GM19025 (cell line): ENCODE data around the gene IRX1.

Source experiments
- ATAC-seq: cut with Tn5 transposase; IDR thresholded peaks from one replicate; pipeline ENCODE4 v1.9.1; 2021; ENCODE audit warnings: mild to moderate bottlenecking, low read depth, moderate library complexity; ENCODE audit not compliant: unreplicated experiment

Gene IRX1

DNA sequence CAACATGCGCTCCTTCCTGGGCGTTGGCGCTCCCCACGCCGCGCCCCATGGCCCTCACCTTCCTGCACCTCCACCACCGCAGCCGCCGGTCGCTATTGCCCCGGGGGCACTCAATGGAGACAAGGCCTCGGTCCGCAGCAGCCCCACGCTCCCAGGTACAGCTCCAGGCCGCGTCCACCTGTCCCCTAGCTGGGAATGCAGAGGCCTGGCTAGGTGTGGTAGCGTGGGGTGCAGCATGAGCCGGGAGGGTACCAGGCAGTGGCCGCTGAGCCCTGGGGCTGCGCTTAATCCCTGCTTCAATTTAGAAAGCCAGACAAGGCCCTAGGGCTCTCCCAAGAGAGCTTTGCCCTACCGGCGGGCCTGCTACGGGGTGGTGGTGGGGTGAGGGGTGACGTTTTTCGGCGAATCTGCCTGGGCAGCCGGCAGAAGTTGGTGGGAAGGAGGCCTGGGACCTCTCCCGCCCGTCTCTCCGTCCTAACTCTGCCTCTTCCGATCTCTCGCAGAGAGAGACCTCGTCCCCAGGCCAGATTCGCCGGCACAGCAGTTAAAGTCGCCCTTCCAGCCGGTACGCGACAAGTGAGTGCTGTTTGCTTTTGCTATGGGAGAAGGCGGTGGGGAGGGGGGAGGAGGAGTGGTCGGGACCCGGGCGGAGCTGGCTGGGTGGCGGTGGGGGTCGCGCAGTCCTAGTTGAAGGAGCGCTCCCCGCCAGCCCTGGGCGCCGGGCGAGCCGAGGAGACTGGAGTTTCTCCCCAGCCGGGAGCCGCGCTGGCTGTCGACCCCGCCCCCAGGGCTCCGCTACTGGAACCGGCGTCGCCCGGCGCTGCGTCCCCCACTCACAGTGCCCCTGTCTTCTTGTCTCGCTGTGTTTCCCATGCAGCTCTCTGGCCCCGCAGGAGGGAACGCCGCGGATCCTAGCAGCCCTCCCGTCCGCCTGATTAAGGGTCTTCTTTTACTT lies 4.8 kb downstream of the IRX1 start:
- no peak for ATAC-seq

DNA sequence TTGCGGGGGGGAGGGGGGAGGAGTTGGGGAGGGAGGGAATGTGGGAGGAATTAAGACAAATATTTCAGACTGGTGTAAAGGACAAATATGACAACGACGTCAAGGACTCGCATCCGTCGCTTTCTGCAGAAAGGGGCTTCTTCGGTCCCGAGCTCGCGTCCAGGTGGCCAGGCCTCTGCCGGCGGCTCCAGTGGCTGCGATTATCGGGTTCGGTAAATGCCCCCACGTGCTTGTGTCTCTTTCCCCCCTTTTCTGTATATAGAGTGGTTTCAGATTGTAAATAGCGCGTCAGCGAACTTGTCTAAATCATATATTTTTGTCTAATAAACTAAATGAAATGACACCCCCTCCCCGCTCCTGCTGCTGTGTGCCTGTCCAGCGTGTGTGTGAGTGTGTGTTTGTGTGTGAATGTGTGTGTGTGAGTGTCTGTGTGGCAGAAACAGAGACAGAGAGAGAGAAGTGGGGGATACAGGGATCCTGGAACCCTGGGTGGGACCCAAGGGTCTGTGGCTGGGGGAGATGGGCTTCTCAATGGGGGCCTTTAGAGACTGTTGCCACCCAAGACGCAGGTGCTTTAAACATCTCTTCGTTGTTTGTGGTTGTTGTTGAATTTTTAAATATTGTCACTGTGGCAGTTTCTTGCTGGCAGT lies 5.6 kb downstream of the IRX1 start:
- ATAC-seq = no peak

DNA sequence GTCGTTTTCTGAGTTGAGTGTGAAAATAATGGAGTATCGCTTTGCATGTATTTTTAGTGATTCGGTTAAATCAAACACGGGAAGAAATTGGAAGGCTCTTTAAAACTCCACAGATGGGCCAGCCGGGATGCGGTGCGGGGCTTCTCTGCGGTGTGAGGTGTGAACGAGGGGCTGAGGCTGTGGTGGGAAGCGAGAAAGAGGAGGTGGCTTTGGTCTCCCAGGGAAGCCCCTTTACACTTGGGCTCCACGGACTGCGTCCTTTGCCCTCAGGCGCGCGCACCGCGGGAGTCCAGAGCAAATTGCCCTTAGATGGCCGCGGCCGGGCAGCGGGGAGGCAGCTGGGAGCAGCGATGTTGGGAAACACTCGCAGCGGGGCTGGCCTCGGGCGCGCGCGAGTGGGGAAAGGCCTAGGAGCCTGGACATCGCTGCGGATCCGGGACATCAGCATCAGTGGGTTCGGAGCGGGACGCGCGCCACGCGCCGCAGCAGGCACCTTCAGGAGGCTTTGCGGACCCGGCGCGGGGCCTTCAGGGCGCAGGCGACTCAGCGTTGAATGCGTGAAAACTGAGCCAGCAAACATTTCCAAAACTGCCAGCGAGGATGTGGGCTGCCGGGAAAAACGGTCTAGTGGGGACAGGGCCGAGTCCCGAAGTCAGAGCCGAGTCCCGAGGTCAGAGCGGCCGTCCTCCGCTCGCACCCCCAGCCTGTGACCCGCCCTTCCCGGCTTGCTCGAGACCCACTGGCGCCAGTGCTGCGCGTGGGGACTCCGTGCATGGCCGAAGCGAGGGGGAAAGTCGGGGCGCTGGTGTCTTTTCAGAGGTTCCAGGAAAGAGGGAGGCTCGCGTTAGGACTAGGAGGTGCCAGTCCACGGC lies 6.5 kb downstream of the IRX1 start:
- ATAC-seq = no peak

DNA sequence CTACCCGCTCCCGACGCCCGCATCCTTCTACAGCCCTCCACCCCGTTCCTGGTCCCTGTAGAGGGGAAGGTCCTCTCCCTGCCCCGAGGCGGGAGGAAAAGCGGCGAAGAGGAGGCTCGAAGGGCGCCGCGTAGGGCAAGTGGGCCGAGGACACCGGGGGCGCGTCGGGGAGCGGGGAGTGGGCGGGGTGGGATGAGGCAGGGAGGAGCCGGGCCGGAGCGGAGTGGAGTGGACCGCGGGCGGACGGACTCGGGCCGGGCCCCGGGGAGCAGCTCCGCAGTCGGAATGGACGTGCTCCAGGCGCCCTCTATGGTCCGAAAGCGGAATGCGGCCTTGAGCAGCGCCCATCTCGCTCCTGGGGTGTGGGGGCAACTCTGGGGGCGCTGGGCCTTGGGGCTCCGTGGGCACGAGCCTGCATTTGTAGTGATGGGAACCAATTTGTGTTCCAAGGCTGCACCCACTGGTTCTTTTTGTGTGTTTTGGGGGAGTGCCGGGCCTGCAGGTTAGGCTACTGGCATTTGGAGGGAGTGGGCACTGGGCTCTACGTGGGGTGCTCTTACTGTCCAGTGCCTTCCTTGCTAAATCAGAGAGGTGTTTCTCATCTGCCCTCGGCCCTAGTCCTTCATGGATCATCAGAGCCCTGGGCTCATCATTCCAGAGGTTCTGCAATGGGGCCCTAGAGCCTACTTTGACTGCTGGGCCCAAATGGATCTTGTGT lies 7.3 kb downstream of the IRX1 start:
- ATAC-seq = no peak

DNA sequence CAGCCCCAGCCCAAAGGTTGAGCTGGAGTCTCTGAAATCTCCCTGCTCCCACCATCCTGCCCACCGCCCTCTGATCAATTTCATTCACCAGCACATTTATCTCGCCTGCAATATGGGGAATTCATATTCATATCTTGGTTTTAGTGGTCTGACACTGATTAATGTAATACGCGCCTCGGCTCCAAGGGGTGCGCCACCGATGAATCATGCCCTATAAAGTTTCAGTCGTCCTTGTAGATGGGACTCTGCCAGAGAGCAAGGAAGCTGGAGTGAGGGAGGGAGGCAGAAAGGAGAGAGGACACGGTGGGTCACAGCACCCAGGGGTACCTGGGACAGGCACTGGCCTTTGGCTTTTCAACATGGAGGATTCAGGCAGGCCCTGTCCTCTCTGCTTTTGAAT lies 8.9 kb downstream of the IRX1 start:
- ATAC-seq = no peak

DNA sequence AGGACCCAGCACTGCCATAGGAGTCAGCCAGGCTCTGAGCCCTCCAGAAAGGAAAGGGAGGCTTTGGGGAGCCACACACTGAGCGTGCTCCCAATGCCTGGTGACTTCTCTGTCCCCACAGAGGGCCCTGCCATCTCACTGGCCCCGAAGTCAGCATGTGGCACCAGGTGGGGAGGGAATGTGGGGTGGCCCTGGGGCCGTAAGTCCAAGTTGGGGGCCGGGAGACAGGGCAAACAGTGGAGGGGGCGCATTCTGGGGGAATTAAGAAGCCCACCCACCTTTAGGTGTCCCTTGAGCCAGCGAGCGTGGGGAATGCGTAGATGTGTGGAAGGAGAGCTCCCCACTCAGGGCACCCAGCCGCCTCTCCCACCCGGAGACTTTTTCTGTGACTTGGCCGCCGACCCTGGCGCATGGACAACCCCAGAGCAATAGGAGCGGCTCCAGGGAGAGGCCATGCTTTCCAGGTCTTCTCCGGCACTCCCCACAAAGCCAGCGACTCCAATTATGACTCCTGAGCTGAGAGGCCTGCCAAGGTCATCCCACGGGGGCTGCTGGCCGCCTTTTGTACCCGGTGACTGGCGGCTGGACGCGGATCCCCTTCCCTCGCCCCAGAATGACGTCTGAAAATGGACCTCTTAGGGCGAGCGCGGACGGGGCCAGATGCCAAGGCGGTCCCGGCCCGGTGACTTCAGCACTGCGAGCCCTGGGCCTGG lies 9.8 kb downstream of the IRX1 start:
- no peak for ATAC-seq

DNA sequence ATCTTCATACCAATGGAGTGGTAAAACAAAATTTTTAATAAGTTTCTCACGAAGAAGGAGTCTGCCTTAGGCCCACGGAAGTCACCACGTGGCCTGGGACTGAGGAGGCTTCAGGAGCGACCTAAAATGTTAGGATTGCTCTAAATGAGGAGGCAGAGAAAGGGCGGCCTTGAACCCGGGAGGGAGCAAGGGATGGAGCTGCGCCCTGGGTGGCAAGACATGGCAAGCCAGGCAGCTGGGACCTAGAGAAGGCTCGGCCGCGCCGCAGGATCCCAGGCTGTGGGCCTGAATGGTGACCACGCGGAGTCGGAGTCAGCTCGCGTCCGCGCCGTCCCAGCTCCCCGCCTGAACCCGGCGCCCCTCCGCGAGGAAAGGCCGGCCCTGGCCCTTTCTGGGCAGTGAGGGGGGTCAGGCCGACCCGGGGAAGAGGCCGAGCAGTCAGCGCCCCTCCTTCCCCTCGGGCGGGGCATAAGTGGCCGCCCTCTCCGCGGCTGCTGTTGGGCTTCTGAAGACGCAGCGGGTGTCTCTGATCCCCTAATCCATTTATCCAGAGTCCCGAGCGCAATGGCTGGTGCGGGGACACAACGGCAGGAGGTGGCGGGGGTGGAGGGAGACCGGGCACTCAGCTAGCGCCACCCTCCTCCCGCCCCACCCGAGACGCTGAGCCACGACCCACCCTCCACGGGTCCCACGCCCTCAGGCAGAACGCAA lies 10.6 kb downstream of the IRX1 start:
- ATAC-seq = no peak

DNA sequence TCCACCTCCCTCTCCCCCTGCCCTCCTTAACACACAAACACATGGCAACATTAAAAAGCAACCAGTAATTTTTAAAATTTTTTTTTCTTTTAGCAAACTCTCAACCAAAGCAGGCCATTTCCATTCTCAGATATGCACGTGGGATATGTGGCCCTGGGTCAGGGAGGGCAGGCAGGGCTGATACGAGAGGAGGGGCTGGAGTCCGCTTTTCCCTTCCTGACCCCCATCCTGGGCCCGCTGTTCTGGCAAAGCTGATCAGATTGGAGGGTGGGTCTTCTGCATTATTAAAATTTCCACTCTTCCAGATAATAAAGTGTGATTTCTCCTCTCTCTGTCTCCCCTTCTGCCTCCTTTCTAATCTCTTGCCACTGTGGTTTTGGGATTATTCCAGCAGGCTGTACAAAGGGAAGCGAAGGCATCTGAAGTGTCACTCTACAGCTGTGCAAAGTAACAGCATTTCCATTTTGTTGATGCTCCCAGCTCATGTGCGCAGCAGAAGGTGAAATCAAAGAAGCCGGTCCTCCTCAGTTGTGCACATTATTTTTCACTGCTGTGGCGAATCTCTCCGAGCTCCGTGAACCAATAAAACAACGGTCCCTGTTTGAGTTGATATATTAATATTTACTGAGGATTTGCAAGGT lies 12.0 kb downstream of the IRX1 start:
- ATAC-seq = no peak

DNA sequence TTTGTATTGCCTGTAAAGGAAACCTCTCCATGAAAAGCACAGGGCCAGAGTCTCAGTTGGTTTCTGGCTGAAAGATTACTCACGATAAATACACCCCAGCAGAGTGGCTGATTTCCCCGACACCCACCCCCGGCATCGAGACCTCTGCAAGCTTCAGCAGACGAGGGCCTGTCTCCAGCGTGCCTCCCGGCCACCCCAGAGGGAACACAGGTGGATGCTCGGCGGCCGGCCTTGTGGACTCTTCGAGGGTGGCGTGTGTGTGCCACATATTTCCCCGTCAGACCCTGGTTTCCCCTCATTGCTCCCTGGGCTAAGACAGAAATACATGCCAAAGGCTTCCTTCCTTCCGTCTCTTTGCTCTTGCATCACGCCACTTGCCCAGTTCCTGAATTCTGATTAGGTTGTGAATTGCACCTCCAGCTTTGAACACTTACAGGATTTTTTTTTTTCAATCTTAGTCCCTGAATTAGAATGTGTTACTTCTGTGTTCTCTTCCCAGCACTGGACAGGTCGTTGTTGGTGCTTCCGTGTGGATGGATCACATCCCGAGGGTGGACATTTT lies 13.6 kb downstream of the IRX1 start:
- no peak for ATAC-seq

DNA sequence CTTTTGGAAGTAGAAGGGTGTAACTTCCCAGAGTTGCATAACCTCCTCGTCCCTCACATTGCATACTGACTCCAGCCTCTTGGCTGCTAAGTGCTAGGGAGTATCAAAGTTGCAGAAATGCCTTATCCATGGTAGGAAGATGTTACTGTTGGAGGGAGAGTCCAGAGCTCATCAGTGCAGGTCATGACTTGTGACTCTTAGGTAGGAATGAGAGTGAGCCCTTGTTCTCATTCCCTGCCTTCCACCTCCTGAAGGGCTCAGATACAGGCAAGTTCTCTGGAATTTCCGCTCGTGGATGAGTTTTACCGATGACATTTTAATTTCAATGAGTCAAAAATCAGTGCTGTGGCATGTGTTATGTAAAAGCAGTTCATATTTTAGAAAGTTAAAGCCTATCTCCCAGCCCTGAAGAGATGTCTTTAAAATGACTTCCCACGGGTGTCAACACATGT lies 17.0 kb downstream of the IRX1 start:
- no peak for ATAC-seq

DNA sequence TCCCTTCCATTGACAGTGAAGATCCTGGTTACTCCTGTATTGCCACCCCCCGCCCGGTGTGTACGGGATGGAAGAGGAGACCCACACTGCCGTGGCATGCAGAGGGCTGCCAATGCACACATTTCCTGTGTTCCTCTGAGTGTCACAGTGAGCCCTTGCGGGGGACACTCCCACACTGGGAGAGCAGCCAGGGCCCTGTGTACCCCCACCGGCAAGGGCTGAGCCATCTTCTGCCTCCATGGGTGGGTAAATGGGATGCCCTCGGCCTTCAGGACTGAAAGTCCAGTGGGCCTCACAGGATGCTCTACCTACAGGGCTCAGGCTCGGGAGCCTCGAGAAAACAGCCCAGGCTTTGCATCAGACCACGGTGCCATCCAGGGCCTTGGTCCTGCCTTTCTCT lies 18.1 kb downstream of the IRX1 start:
- no peak for ATAC-seq

DNA sequence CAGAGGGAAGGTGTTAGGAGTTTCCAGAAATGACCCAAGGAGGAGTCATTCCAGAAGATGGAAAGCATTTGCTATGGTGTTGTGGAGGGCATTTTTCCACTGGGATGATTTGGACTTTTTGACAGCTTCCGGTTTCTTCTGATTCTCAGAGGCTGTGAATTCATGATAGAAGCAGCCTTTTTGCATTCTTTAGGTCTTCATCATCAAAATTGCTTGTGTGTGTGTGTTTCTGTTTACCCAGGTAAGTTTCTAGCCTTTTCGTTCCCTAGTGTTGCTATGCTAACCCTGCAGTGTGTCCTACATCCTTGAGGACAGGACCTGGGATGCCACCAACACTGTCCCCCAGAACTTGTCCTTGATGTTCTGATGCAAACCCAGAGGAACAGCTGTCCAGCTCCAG lies 19.6 kb downstream of the IRX1 start:
- ATAC-seq = no peak

DNA sequence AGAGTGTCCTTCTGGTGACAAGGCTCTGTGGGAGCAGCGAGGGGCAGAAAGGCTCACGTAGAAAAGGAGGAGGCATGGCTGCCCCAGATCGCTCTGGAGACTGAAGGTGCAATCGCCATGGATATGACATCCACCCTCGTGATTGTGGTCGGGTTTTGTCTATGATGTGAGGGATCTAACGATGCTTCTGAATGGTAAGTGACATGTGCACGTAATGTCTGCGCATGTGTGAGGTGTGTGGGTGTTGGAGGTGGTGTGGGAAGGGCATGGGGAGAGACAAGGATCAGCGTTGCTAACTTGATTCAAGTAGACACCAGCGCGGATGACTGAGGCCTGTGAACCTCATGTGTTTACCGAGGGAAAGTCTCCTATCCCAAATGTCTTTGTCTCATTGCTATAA lies 20.2 kb downstream of the IRX1 start:
- ATAC-seq = no peak

DNA sequence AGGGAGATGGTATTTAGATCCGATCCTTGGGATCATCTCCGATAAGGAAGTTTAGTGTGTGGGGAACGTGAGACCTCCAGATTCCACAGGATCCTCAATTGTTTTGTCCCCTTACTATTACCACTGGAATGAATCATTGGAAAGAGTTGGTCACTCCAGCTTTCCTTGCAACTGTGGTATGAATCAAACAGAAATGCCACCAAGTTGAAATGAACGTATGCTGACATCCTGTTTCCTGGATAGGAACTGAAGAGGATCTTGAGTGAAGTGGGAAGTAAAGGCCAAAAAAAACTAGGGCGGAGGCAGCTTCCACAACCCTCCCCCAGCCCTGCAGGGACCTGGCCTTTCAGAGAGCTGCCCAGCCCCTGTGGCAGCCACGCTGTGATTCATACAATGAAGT lies 23.9 kb downstream of the IRX1 start:
- no peak for ATAC-seq

DNA sequence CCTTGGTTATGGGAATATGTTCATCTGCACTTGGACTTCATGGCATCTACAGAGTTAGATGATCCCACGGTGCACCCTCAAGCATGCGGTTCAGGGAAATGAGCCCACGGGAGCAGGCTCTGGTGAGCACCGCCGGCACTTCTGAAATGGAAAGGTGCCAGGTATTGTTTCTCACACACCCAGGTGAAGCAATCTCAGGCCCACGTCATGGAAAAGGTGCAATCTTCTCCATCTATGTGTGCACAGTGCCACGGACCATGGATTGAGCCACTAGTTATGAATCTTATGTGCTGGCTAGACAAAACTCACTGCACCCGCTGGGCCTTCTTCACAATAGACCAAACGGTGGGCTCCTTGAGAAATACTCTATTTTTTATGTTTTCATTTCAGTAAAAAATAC lies 27.3 kb downstream of the IRX1 start:
- ATAC-seq = no peak

DNA sequence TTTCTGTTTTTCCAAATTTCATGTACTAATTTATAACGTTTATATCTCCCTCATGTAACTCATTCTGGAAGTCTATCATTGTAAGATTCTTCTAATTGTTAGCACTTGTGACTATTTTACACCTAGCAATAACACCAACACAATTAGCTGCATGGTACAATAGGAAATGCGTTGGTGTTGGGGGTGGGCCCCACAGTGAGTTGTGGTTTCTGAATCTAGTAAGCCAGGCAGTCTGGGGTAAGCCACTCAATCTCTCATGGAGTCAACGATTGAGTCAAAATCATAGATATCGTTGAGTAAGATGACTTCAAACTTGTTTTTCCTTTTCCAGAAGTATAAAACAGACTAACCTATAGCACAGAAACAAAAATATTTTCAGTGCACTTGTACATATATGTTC lies 30.0 kb downstream of the IRX1 start:
- no peak for ATAC-seq

DNA sequence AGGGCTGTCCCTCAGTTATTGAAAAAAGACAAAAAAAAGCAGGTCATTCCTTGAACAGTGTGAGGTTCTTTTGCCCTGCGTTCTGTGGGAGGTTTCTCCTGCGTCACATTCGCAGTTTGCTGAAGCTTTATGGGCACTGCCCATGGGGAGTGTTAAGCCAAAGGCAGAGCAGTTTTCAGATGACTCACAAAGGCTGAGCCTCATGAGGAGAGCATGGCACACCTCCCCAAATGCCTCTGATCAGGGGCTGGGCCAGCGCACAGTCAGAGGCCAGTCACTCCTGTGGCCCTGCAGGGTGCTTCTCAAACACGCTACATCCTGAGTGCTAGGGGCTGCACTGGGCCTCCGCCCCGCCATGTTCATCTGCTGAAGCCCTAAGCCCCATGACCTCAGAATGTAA lies 38.4 kb downstream of the IRX1 start:
- no peak for ATAC-seq

DNA sequence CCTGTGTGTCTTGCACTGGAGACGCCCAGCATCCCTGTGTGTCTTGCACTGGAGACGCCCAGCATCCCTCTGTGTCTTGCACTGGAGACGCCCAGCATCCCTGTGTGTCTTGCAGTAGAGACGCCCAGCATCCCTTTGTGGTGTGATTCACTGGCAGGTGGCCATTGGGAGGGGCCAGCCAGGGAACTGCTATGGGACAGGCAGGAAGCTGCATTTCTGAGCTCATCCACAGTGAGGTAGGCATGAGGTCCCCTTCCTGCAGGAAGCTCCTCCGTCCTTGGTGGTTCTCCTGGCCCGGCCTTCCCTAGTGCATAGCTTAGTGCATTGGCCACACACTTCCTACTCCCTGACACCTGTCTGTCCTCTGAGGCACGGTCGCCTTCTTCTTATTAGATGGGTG lies 43.5 kb downstream of the IRX1 start:
- ATAC-seq = no peak
